A549 (cell line): ENCODE results near the gene SARS1. TPM values are rescaled to one million over a fixed set of nuclear protein-coding genes. Genes with fewer than 3 reads are reported as not detected.
"Not testable (repeated sequence)": the region's sequence is repeated elsewhere in the genome, so short reads cannot be mapped to it uniquely, and the experiment has no call there.

ENCODE experiments used
- ATAC-seq, 2 experiments: fragments of 200-7000 bp in 1 of 2; fragments of >200 bp in 1 of 2; cut with Nextera tagmentation in 1 of 2; cut with Tn5 transposase in 1 of 2; 3 replicates each; pipeline versions ENCODE4 v1.8.0 to v1.9.1; 2018 to 2020; ENCODE audit warnings: mild to moderate bottlenecking in 1 of 2, moderate library complexity in 1 of 2
- CTCF ChIA-PET: fragments of 300-600 bp; sonication (Branson Sonifier 250); formaldehyde crosslinking; extraction: SDS; loops from one replicate; lab custom pipeline; 2021; ENCODE audit warnings: antibody characterized with exemption, inconsistent platforms; lab: Yijun Ruan, JAX
- POLR2A ChIA-PET: fragments of 350-600 bp; formaldehyde crosslinking; extraction: SDS; loops from one replicate; lab custom pipeline; 2021; ENCODE audit warnings: antibody characterized with exemption, inconsistent platforms; lab: Yijun Ruan, JAX
- DNase-seq, 2 experiments: peaks; one replicate each; pipeline versions ENCODE4 v3.0.0 to v3.0.0-alpha.2; 2011 to 2016; ENCODE audit warnings: low read depth in 1 of 2, low spot score in 1 of 2
- FAIRE-seq: peaks from 2 replicates; lab custom pipeline; 2011; peaks lifted over from hg19 to GRCh38; lab: Jason Lieb, UNC
- H3K27ac ChIP-seq, 2 experiments: fragments of >200 bp; sonication (Bioruptor Twin); formaldehyde crosslinking; 3 replicates each; pipeline ENCODE4 v1.5.1; 2016 to 2017
- H3K4me1 ChIP-seq: fragments of >200 bp; sonication (Bioruptor Twin); formaldehyde crosslinking; 3 replicates; pipeline ENCODE4 v1.6.1; 2016
- H3K4me2 ChIP-seq: fragments of >200 bp; sonication (Bioruptor Twin); formaldehyde crosslinking; 3 replicates; pipeline ENCODE4 v1.6.1; 2016
- H3K4me3 ChIP-seq: fragments of >200 bp; sonication (Bioruptor Twin); formaldehyde crosslinking; 3 replicates; pipeline ENCODE4 v1.5.1; 2016
- H3K9me3 ChIP-seq: fragments of >200 bp; sonication (Bioruptor Twin); formaldehyde crosslinking; 3 replicates; pipeline ENCODE4 v1.6.1; 2016
- CHD2 ChIP-seq: fragments of 150-350 bp; IDR thresholded peaks from 2 replicates; pipeline ENCODE4 v1.6.1; 2014; ENCODE audit warnings: low read length; ENCODE audit not compliant: partially characterized antibody
- CHD4 ChIP-seq: fragments of 200-600 bp; sonication (generic); IDR thresholded peaks from 2 replicates; pipeline ENCODE4 v1.6.1; 2016; ENCODE audit warnings: antibody characterized with exemption, mild to moderate bottlenecking, borderline replicate concordance
- ESRRA ChIP-seq: fragments of 150-350 bp; IDR thresholded peaks from 2 replicates; pipeline ENCODE4 v1.6.1; 2014; ENCODE audit warnings: mild to moderate bottlenecking, low read length, borderline replicate concordance
- FOSL2 ChIP-seq, 2 experiments: fragments of 450-650 bp in 1 of 2; fragments of >200 bp in 1 of 2; sonication (Bioruptor Twin) in 1 of 2; formaldehyde crosslinking; IDR thresholded peaks; 2 replicates each; pipeline versions ENCODE4 v1.5.0 to v1.6.1; 2016 to 2020; ENCODE audit warnings: mild to moderate bottlenecking in 1 of 2, moderate library complexity in 1 of 2
- FOXS1 ChIP-seq: fragments of 250-450 bp; sonication (Bioruptor Pico); IDR thresholded peaks from 2 replicates; pipeline ENCODE4 v1.5.0; 2020; ENCODE audit warnings: mild to moderate bottlenecking, moderate library complexity
- JUNB ChIP-seq: fragments of >200 bp; sonication (Bioruptor Twin); formaldehyde crosslinking; IDR thresholded peaks from 2 replicates; pipeline ENCODE4 v1.6.1; 2016
- KDM1A ChIP-seq: fragments of 200-600 bp; sonication (generic); IDR thresholded peaks from 2 replicates; pipeline ENCODE4 v1.6.1; 2016; ENCODE audit warnings: low read depth, mild to moderate bottlenecking
- NPAS2 ChIP-seq: fragments of 250-450 bp; sonication (Bioruptor Pico); IDR thresholded peaks from 2 replicates; pipeline ENCODE4 v1.8.0; 2022; ENCODE audit warnings: mild to moderate bottlenecking, moderate library complexity, borderline replicate concordance
- NR3C1 ChIP-seq: fragments of >200 bp; sonication (Bioruptor Twin); formaldehyde crosslinking; IDR thresholded peaks from 3 replicates; pipeline ENCODE4 v1.6.1; 2017
- PHF8 ChIP-seq: fragments of 200-600 bp; sonication (generic); IDR thresholded peaks from 2 replicates; pipeline ENCODE4 v1.6.1; 2016; ENCODE audit warnings: low read depth, mild to moderate bottlenecking, antibody characterized with exemption, moderate library complexity, borderline replicate concordance
- RFX5 ChIP-seq: fragments of 450-650 bp; IDR thresholded peaks from 2 replicates; pipeline ENCODE4 v1.7.1; 2014; ENCODE audit warnings: antibody characterized with exemption, mild to moderate bottlenecking, moderate library complexity
- TFCP2L1 ChIP-seq: fragments of 250-450 bp; sonication (Bioruptor Pico); IDR thresholded peaks from 2 replicates; pipeline ENCODE4 v1.5.0; 2021; ENCODE audit warnings: mild to moderate bottlenecking
- ZNF302 ChIP-seq: fragments of 250-450 bp; sonication (Bioruptor Pico); IDR thresholded peaks from 2 replicates; pipeline ENCODE4 v1.9.0; 2021; ENCODE audit warnings: inconsistent platforms, mild to moderate bottlenecking, moderate library complexity
- WGBS: methylation state at CpG from one replicate; pipeline ENCODE4 v1.1.6; 2017; ENCODE audit errors: missing lambda C conversion rate; 5-methylcytosine and 5-hydroxymethylcytosine counted together
- polyA plus RNA-seq, 4 experiments: library from polyadenylated mRNA; depleted of rRNA in 3 of 4; stranded (reverse); fragments of >200 nt; fragmentation: RNase III in 1 of 4; extraction: RNeasy Plus Mini Kit Qiagen cat#74134 plus additional on column Dnase treatment in 1 of 4; gene quantifications; 2 replicates in 3 of 4; 3 replicates in 1 of 4; pipeline ENCODE4 v1.2.3, GENCODE V29; 2011 to 2017
- TF ChIP-seq, protein P1 (sequence below): IDR thresholded peaks from 2 replicates; pipeline ENCODE4 v1.6.1; 2012
- TF ChIP-seq, protein P2 (sequence below): fragments of 200-600 bp; sonication (generic); IDR thresholded peaks from 2 replicates; pipeline ENCODE4 v1.6.1; 2016; ENCODE audit warnings: antibody characterized with exemption, mild to moderate bottlenecking, moderate library complexity
- TF ChIP-seq, protein P3 (sequence below): fragments of >200 bp; sonication (Bioruptor Twin); formaldehyde crosslinking; IDR thresholded peaks from 3 replicates; pipeline ENCODE4 v1.6.1; 2016
- TF ChIP-seq, protein P4 (sequence below): fragments of 450-650 bp; IDR thresholded peaks from 2 replicates; pipeline ENCODE4 v1.6.1; 2014; ENCODE audit warnings: antibody characterized with exemption

The SARS1 gene
- polyA plus RNA-seq, 2 of the 4 experiments (the other 2 are of a cell fraction) = 103 to 152 TPM

DNA sequence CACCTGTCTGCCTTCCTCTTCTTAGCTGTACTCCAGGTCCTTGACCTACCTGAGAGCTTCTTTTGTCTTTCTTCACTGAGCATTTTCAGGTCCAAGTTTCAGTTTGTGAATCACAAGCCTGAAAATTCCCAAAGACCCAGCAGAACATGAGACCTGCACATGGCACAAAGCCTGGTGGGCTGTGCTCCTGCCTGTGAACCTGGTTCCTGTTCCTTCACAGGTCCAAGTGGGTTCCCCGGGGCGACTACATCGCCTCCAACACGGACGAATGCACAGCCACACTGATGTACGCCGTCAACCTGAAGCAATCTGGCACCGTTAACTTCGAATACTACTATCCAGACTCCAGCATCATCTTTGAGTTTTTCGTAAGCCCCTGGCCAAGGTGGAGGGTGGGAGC, 42.1 kb upstream of the SARS1 start:
- peaks cover 4% of the 10 kb centered on the region; the same call in 1 of the 3 replicates for H3K4me1 ChIP-seq
- 83% methylated on average over 10 of the region's 10 CpGs for WGBS
- DNase-seq = no peak
- no peak overlapping the region for H3K4me3 ChIP-seq
- H3K9me3 ChIP-seq = no peaks in the 10 kb centered on the region
- H3K4me2 ChIP-seq = no peak overlapping the region
- ChIA-PET POLR2A (no interaction called here), CTCF (interaction anchor here (0.9 to 3.0 kb wide), 5 partner anchors 8 to 83 kb away, joined by 3 to 12 read pairs (median 7); a partner anchor contains a TSS)
- ATAC-seq = no peak
- no peak for FAIRE-seq
- no peak overlapping the region for H3K27ac ChIP-seq
- TF ChIP-seq ZNF302 (CRISPR knock-in tag) (no peak), KDM1A (no peak), CHD2 (no peak), RFX5 (no peak), JUNB (no peak), FOSL2 (IDR thresholded peaks at IDR 0.05) (no peak), FOSL2 (CRISPR knock-in tag; IDR thresholded peaks at IDR 0.05) (no peak), CHD4 (no peak), FOXS1 (no peak), NR3C1 (no peak), TFCP2L1 (CRISPR knock-in tag) (no peak), ESRRA (no peak), PHF8 (no peak), NPAS2 (CRISPR knock-in tag) (no peak)
- TF ChIP-seq, protein P1, sequence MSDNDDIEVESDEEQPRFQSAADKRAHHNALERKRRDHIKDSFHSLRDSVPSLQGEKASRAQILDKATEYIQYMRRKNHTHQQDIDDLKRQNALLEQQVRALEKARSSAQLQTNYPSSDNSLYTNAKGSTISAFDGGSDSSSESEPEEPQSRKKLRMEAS = no peak
- TF ChIP-seq, protein P2, sequence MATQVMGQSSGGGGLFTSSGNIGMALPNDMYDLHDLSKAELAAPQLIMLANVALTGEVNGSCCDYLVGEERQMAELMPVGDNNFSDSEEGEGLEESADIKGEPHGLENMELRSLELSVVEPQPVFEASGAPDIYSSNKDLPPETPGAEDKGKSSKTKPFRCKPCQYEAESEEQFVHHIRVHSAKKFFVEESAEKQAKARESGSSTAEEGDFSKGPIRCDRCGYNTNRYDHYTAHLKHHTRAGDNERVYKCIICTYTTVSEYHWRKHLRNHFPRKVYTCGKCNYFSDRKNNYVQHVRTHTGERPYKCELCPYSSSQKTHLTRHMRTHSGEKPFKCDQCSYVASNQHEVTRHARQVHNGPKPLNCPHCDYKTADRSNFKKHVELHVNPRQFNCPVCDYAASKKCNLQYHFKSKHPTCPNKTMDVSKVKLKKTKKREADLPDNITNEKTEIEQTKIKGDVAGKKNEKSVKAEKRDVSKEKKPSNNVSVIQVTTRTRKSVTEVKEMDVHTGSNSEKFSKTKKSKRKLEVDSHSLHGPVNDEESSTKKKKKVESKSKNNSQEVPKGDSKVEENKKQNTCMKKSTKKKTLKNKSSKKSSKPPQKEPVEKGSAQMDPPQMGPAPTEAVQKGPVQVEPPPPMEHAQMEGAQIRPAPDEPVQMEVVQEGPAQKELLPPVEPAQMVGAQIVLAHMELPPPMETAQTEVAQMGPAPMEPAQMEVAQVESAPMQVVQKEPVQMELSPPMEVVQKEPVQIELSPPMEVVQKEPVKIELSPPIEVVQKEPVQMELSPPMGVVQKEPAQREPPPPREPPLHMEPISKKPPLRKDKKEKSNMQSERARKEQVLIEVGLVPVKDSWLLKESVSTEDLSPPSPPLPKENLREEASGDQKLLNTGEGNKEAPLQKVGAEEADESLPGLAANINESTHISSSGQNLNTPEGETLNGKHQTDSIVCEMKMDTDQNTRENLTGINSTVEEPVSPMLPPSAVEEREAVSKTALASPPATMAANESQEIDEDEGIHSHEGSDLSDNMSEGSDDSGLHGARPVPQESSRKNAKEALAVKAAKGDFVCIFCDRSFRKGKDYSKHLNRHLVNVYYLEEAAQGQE = no peak
- TF ChIP-seq, protein P3, sequence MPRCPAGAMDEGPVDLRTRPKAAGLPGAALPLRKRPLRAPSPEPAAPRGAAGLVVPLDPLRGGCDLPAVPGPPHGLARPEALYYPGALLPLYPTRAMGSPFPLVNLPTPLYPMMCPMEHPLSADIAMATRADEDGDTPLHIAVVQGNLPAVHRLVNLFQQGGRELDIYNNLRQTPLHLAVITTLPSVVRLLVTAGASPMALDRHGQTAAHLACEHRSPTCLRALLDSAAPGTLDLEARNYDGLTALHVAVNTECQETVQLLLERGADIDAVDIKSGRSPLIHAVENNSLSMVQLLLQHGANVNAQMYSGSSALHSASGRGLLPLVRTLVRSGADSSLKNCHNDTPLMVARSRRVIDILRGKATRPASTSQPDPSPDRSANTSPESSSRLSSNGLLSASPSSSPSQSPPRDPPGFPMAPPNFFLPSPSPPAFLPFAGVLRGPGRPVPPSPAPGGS = no peak
- TF ChIP-seq, protein P4, sequence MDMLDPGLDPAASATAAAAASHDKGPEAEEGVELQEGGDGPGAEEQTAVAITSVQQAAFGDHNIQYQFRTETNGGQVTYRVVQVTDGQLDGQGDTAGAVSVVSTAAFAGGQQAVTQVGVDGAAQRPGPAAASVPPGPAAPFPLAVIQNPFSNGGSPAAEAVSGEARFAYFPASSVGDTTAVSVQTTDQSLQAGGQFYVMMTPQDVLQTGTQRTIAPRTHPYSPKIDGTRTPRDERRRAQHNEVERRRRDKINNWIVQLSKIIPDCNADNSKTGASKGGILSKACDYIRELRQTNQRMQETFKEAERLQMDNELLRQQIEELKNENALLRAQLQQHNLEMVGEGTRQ = no peak

DNA sequence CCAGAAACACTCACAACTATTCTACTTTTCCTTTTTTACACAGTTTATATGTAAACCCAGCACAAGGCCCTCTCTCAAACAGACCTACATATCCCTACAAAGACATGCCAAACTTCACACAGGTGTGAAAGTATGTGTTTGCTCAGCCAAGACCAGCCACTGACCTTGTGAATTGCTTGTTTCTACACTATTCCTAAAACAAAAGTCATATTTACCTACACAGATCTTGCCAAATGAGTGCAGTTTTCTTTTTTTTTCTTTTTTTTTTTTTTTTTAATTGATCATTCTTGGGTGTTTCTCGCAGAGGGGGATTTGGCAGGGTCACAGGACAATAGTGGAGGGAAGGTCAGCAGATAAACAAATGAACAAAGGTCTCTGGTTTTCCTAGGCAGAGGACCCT, 37.4 kb upstream of the SARS1 start:
- not testable (repeated sequence) for DNase-seq

DNA sequence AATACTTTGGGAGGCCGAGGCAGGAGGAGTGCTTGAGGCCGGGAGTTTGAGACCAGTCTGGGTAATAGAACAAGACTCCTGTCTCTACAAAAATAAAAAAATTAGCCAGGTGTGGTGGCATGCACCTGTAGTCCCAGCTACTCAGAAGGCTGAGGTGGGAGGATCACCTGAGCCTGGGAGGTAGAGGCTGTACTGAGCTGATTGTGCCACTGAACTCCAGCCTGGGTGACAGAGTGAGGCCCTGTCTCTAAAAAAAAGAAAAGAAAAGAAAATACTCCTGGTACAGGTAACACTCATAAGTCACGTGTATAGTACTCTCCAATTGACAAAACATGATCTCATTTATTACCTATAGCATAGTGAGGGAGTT, 33.0 kb upstream of the SARS1 start:
- ChIA-PET CTCF (interaction anchor here (0.7 to 2.4 kb wide), 5 partner anchors 11 to 72 kb away, joined by 3 to 11 read pairs (median 3); a partner anchor contains a TSS), POLR2A (interaction anchor here (1.0 kb wide), 1 partner anchor 81 kb away, joined by 4 read pairs; no protein-coding TSS in a partner anchor)
- H3K4me2 ChIP-seq = peak overlapping the region; percentile 85
- peaks cover 32% of the 10 kb centered on the region for H3K4me1 ChIP-seq
- peak overlapping the region; percentile 54 to 81; a peak in 5 of 6 replicates for H3K27ac ChIP-seq
- H3K9me3 ChIP-seq, DNase-seq, FAIRE-seq, H3K4me3 ChIP-seq: not testable (repeated sequence)
- peak in 1 of 2 experiments; percentile 42; a peak in 4 of 6 replicates for ATAC-seq
- WGBS = 57% methylated on average over 3 of the region's 3 CpGs

More for the DNA sequence above, 37.4 kb upstream of the SARS1 start:
- H3K4me3 ChIP-seq, ATAC-seq, H3K9me3 ChIP-seq, H3K4me2 ChIP-seq, H3K27ac ChIP-seq, POLR2A ChIA-PET, FAIRE-seq: not testable (repeated sequence)
- WGBS = no CpG with 5 or more reads among the region's 1 CpG
- CTCF ChIA-PET = interaction anchor here (0.9 kb wide), 1 partner anchor 25 kb away, joined by 3 read pairs; no protein-coding TSS in a partner anchor
- H3K4me1 ChIP-seq = peaks cover 18% of the 10 kb centered on the region
